GM06990 (cell line): Measurements from ENCODE around the gene TTC7B.
"Not testable (repeated sequence)": the region's sequence is repeated elsewhere in the genome, so short reads cannot be mapped to it uniquely, and the experiment has no call there.

ENCODE experiments used
- DNase-seq: peaks from one replicate; pipeline ENCODE4 v3.0.0-alpha.2; 2011; ENCODE audit not compliant: insufficient read length; ENCODE audit errors: extremely low read depth
- H3K27me3 ChIP-seq: replicated peaks from 2 replicates; pipeline ENCODE4 v1.6.0; 2011; ENCODE audit warnings: low read length; ENCODE audit not compliant: control insufficient read depth, insufficient read depth
- H3K36me3 ChIP-seq: 2 replicates; pipeline ENCODE4 v1.5.1; 2011; ENCODE audit warnings: low read length; ENCODE audit not compliant: control insufficient read depth, insufficient read depth
- H3K4me3 ChIP-seq: replicated peaks from 2 replicates; pipeline ENCODE4 v1.5.1; 2011; ENCODE audit warnings: low read depth, mild to moderate bottlenecking, control low read depth, low read length
- TF ChIP-seq, protein P1 (sequence below): IDR thresholded peaks from 2 replicates; pipeline ENCODE4 v1.5.1; 2011; ENCODE audit warnings: low read length, control low read depth, mild to moderate bottlenecking, inconsistent platforms; ENCODE audit not compliant: insufficient read depth, poor library complexity, severe bottlenecking

Gene TTC7B

DNA sequence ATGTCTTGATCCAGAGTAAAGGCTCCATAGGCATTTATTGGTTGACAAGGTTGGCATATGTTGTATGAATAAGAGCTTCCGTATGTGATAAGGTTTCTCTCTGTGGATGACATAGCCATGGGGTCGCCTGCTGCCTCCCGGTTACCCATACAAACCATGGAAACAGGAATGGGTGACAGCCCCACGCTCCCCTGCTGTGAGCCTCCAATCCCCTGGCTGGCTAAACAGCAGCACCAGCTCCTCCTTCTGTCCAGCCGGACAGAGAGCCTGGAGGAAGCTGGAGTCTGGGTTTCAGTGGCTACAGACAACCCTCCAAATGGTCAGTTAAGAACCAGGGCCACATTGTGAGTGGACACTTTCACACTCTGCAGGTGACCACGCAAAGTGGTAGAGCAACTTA, 288.3 kb downstream of the TTC7B start:
- no peak overlapping the region for H3K4me3 ChIP-seq
- no peaks in the 10 kb centered on the region for H3K36me3 ChIP-seq
- TF ChIP-seq, protein P1, sequence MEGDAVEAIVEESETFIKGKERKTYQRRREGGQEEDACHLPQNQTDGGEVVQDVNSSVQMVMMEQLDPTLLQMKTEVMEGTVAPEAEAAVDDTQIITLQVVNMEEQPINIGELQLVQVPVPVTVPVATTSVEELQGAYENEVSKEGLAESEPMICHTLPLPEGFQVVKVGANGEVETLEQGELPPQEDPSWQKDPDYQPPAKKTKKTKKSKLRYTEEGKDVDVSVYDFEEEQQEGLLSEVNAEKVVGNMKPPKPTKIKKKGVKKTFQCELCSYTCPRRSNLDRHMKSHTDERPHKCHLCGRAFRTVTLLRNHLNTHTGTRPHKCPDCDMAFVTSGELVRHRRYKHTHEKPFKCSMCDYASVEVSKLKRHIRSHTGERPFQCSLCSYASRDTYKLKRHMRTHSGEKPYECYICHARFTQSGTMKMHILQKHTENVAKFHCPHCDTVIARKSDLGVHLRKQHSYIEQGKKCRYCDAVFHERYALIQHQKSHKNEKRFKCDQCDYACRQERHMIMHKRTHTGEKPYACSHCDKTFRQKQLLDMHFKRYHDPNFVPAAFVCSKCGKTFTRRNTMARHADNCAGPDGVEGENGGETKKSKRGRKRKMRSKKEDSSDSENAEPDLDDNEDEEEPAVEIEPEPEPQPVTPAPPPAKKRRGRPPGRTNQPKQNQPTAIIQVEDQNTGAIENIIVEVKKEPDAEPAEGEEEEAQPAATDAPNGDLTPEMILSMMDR = no peak
- no peaks in the 10 kb centered on the region for H3K27me3 ChIP-seq
- no peak for DNase-seq

- not testable (repeated sequence) for DNase-seq, H3K36me3 ChIP-seq, H3K27me3 ChIP-seq, H3K4me3 ChIP-seq
Observed at GRCh38 chr14:90526536-90526935, 289.7 kb downstream of the TTC7B start.

DNA sequence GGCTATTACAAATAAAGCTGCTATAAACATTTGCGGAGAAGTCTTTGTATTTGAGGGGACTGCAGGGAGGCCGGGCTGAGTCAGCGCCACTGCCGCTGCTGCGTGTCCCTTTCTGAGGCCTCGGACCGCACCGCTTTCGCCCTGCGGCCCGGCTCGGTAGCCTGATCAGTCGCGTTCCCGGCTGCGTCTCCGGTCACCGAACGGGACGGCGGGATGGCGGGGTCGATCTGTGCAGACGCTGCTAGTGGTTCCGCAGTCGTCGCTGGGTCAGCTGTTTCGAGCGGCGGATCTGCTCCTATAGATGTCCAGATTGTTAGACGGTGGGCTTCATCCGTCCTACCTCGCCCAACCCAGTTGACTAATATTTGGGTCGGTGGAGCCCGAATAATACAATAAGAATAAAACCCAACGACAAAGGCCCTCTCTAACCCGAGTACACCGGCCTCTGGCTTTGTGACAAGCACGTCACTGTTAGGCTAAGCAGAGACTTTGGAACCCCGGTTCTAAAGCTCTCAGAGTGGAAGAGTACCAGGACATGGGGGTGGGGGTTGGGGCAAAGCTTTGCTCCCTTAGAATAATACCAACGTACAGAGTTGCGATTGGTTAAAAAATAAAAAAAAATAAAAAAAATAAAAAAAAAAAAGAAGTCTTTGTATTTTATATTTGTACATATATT, 290.7 kb downstream of the TTC7B start:
- H3K36me3 ChIP-seq, H3K27me3 ChIP-seq, H3K4me3 ChIP-seq, DNase-seq: not testable (repeated sequence)

DNA sequence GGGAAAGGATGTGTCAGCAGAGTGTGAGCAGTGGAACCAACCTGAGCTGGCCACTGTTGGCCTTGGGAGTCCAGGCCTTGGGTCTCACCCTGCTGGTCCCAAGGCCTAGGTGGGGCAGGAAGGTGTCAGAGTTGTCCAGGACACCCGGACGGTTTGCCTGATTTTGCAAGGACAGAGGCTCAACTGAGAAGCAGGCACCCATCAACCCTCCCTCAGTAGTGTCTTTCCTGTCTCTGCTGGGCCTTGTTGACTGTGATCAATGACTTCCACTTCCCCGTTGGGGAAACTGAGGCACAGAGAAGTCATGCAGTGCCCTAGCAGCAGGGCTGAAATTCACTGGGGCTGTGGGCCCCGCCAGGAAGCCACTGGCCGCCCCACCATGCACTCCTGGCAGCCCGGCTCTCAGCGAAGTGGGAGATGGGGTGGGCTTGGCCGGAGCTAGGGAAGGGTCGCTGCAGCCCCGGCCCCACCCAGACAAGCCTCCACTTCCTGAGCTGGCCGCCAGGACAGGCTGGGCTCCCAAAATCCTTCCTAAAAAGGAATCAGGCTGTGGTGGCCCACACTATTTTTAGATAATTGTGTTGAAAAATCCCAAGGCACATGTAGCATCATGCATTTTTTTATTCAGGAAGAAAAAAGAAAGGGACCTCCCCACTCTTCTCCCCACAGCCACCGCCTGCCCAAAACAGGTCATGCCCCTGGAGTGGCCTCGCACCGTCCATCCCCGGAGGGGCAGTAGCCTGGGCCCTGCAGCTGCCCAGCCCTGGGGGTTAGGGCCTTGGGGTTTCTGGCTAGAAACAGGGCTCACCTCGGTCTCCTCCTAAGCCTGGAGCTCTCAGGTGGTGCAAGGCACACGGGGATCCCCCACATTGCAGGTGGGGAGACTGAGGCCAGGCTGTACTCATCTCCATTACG, 292.0 kb downstream of the TTC7B start:
- TF ChIP-seq, protein P1 = no peak
- H3K36me3 ChIP-seq = no peaks in the 10 kb centered on the region
- no peak overlapping the region for H3K4me3 ChIP-seq
- no peaks in the 10 kb centered on the region; the same call in 1 of the 2 replicates for H3K27me3 ChIP-seq
- no peak for DNase-seq

DNA sequence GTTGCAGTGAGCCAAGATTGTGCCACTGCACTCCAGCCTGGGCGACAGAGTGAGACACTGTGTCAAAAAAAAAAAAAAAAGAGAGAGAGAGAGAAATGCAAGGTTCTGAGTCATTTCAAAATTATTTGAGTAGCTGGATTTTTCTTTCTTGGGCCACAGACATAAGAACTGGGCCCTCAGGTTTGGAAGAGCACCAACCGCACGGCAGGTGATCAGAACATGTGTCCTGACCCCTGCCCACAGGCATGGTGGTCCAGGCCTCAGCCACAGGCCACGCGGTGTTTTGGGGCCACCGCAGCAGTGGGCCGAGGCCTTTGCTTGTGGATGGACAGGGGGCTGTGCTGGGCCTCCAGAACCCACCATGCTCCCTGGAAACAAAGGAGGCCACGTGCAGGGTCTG, 292.7 kb downstream of the TTC7B start:
- no peak for DNase-seq
- no peaks in the 10 kb centered on the region; the same call in 1 of the 2 replicates for H3K27me3 ChIP-seq
- no peak overlapping the region for H3K4me3 ChIP-seq
- no peaks in the 10 kb centered on the region for H3K36me3 ChIP-seq
- TF ChIP-seq, protein P1 = no peak

DNA sequence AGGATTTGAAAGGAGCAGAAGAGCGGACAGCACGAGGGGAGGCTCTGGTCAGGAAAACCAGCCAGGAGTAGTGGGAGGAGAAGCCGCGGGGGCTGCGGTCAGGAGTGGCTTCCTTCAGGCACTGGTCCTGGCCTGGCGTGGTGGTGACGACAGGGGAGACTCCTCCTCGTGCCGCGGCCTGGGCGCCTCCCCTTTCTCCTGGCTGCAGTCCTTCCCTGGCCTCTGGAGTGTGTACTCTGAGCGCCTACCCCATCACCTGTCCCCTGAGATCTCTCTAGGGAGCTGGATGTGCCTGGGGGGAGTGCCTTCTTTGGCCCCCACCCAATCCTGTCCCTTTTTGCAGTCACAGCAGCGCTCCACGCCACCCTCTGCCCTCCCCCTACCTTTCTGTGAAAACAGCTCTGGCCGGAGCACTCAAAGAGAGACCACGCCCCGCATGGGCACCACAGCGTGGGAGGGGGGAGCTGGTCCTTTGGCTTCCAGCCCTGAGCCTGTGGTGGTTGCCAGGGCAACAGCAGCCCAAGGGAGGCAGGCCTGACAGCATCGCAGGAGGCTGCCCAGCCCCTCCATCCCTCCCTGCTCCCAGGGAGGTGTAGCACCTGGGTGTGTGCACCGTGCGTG, 293.5 kb downstream of the TTC7B start:
- H3K27me3 ChIP-seq = no peaks in the 10 kb centered on the region; the same call in 1 of the 2 replicates
- H3K4me3 ChIP-seq = no peak overlapping the region
- no peak for DNase-seq
- TF ChIP-seq, protein P1 = no peak
- no peaks in the 10 kb centered on the region for H3K36me3 ChIP-seq
